ENCODE results near the gene MLLT10.
"Not testable (repeated sequence)": the region's sequence is repeated elsewhere in the genome, so short reads cannot be mapped to it uniquely, and the experiment has no call there.

- not testable (repeated sequence) for TF ChIP-seq EZH2phosphoT487 (IDR thresholded peaks at IDR 0.05; ENCODE audit: low read depth, severe bottlenecking, unreplicated experiment); CTCF (IDR thresholded peaks at IDR 0.05; ENCODE audit: poor library complexity)
Measured at GRCh38 chr10:21624421-21624820, 90.4 kb downstream of the MLLT10 start.

Data from hepatocyte (in vitro differentiated cells).